HG02973 (cell line): ENCODE data around the gene INSC.

Source experiments
- ATAC-seq: cut with Tn5 transposase; IDR thresholded peaks from one replicate; pipeline ENCODE4 v1.9.1; 2021; ENCODE audit warnings: moderate library complexity; ENCODE audit not compliant: unreplicated experiment

Gene INSC

GRCh38 chr11:15278128-15278527 is 163.4 kb downstream of the INSC start:
- ATAC-seq: no peak

DNA sequence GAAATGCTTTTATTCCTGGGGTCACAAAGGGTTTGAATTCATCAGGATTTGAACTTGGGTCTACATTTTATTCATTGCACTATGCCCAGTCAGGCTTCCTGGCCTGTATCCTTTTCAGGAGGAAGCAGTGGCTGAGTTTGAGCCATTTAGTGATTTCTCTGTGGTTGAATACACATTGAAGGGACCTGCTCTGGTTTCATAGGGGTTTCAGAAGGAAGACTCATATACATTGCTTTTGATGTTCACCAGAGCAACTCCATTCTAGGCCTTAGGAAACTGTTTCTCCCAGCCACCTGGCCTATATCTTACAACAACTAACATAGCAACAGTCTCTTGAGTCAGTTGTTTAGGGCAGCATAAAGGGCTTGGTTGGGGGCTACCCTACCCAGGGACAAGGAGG is 165.7 kb downstream of the INSC start:
- ATAC-seq: no peak

DNA sequence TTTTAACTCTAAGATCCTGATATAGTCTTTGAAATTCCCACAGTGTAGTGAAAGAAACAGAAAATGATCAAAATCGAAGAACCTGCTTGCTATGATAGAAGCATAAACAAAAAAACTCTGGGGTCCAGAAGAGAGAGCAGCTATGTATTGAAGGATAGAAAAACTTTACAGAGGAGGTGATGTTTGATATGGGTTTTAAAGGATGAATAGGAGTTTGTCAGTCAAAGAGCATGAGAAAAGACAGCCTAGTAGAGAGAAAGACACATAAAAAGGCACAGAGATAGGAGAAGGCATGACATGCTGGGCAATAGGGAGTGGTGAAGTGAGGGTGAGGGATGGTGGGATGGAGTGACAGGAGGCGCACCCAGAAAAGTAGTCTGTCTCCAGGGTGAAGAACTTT is 168.0 kb downstream of the INSC start:
- ATAC-seq: no peak

DNA sequence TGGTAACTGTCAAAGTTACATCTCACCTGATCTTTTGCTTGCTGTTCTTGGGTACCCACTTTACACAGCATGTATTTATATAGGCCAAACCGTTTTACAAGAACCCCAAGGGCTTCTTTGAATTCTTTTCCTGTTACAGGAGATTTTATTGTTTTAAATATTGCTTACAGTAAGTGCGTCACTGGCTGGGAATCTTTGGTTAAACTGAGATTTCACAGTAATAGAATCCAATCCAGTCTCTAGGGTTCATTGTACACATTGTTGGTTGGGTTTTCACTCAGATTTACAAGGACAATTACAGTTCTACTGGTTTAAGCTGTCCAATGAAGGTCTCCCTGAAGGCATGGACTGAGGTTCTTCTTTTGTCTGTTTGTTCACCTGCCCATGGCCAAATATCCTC is 171.7 kb downstream of the INSC start:
- no peak for ATAC-seq

DNA sequence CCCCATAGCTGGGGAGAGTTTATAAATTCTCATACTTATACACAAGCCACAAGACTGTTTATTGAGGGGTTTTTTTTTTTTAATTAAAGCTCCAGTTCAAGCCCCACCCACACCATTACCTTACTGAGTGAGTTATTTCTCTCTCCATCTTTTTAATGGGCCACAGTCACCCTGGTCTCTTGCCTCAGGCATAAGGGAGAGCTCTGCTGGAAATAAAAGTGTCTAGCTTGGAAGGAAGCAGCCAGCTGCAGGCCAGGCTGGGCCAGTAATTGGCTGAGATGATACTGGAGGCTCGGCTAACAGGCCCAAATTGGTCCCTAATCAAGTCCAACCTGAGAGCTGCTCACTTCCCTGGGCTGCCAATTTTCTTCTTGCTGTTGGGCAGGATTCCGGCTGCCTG is 174.1 kb downstream of the INSC start:
- ATAC-seq: no peak

DNA sequence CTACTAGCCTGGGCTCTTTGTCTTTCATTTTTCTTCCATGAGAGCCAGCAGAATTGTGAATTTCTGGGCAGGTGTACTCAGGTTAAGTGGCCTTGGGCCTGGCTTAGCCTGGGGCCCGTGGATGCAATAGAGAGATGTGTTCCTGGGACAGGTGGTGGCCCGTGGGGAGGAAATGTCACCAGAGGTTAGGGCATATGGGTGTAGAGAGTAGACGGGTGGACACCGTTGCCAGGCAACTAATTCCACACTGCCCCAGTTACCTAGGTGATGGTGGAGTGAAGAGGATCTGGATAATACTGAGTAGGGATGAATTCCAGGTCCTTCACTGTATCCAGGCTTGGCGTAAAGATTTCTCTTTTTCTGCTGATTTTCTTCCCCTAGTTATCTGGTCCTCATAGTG is 175.0 kb downstream of the INSC start:
- ATAC-seq: no peak

GRCh38 chr11:15291885-15292284 is 177.2 kb downstream of the INSC start:
- ATAC-seq: no peak

- no peak for ATAC-seq
These were observed 179.4 kb downstream of the INSC start for GRCh38 chr11:15293975-15294620.

DNA sequence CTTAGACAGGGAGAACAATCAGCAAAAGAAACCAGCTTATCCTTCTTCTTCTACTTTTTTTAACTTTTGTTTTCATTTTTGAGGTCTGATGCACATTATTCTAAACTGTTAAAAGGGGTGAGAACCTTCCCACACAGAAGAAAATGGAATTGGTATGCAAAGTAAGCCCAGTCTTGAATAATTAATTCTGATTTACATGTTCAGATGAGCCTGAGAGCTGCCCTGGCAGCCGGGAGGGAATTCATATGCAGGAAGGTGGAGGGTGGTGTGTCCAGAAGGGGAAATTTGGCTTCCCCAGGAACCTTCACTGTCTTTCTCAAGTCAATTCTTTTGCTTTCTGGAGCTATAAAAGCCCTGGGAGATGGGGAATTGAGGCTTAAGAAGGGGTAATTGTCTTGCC is 181.0 kb downstream of the INSC start:
- ATAC-seq: no peak
